GM12878 (cell line): ENCODE measurements around the gene DLGAP5. TPM values are rescaled to one million over a fixed set of nuclear protein-coding genes. Genes with fewer than 3 reads are reported as not detected.
A peak's percentile ranks its signal among the peaks of the same experiment; 100 is the strongest.

Experiments used
- ATAC-seq: fragments of 200-7000 bp; cut with Tn5 transposase; 3 replicates; pipeline ENCODE4 v1.9.1; 2020; ENCODE audit warnings: mild to moderate bottlenecking, moderate library complexity
- BruUV-seq: library from RNA; stranded (reverse); fragments of 400-500 nt; replicated peaks from 2 replicates; lab custom pipeline; 2021; lab: Mats Ljungman, UMichigan
- CTCF ChIA-PET: fragments of 300-600 bp; sonication (Branson Sonifier 250); formaldehyde crosslinking; extraction: SDS; loops from one replicate; lab custom pipeline; 2021; ENCODE audit warnings: inconsistent platforms; lab: Yijun Ruan, JAX
- POLR2A ChIA-PET: fragments of 350-600 bp; formaldehyde crosslinking; extraction: SDS; loops from one replicate; lab custom pipeline; 2021; ENCODE audit warnings: inconsistent platforms; lab: Charles Lee
- RAD21 ChIA-PET: fragments of 300-600 bp; sonication (Branson Sonifier 250); formaldehyde crosslinking; loops from one replicate; lab custom pipeline; 2023; ENCODE audit warnings: antibody characterized with exemption; ENCODE audit not compliant: unreplicated experiment; lab: Charles Lee
- SMC1A ChIA-PET: fragments of 300-600 bp; sonication (Branson Sonifier 250); formaldehyde crosslinking; loops from one replicate; lab custom pipeline; 2023; ENCODE audit not compliant: unreplicated experiment, uncharacterized antibody; lab: Charles Lee
- DNase-seq: peaks from one replicate; pipeline ENCODE4 v3.0.0-alpha.2; 2011; ENCODE audit warnings: low read depth, low spot score
- FAIRE-seq: peaks from 3 replicates; lab custom pipeline; 2011; peaks lifted over from hg19 to GRCh38; lab: Jason Lieb, UNC
- H2AFZ ChIP-seq: 2 replicates; pipeline ENCODE4 v1.6.0; 2011; ENCODE audit warnings: low read depth, low read length, control low read depth; ENCODE audit not compliant: control insufficient read depth
- H3K27ac ChIP-seq: 2 replicates; pipeline ENCODE4 v1.5.1; 2011; ENCODE audit warnings: control low read depth; ENCODE audit not compliant: control insufficient read depth, insufficient read depth
- H3K27me3 ChIP-seq, 2 experiments: replicated peaks in 1 of 2; 2 replicates each; pipeline versions ENCODE4 v1.6.0 to v1.6.1; 2011; ENCODE audit warnings: low read length in 1 of 2; ENCODE audit not compliant: control insufficient read depth in 2 of 2, insufficient read depth in 2 of 2
- H3K36me3 ChIP-seq, 2 experiments: 2 replicates each; pipeline ENCODE4 v1.5.1; 2011; ENCODE audit warnings: low read length in 1 of 2; ENCODE audit not compliant: control insufficient read depth in 2 of 2, insufficient read depth in 2 of 2
- H3K4me1 ChIP-seq: 2 replicates; pipeline ENCODE4 v1.6.1; 2011; ENCODE audit warnings: mild to moderate bottlenecking, low read length, moderate library complexity, mixed read lengths; ENCODE audit not compliant: control insufficient read depth, insufficient read depth
- H3K4me2 ChIP-seq: 2 replicates; pipeline ENCODE4 v1.6.0; 2011; ENCODE audit warnings: control low read depth; ENCODE audit not compliant: control insufficient read depth, insufficient read depth
- H3K4me3 ChIP-seq: fragments of 200-600 bp; sonication (generic); 2 replicates; pipeline ENCODE4 v1.5.1; 2016
- H3K79me2 ChIP-seq: 2 replicates; pipeline ENCODE4 v1.6.0; 2011; ENCODE audit warnings: low read length; ENCODE audit not compliant: control insufficient read depth, insufficient read depth
- H3K9ac ChIP-seq: 2 replicates; pipeline ENCODE4 v1.8.0; 2011; ENCODE audit warnings: low read length, control low read depth, mixed read lengths; ENCODE audit not compliant: control insufficient read depth, insufficient read depth
- H3K9me3 ChIP-seq: replicated peaks from 3 replicates; pipeline ENCODE4 v1.5.1; 2011; ENCODE audit warnings: mild to moderate bottlenecking, low read length; ENCODE audit not compliant: control insufficient read depth, insufficient read depth
- H4K20me1 ChIP-seq: 2 replicates; pipeline ENCODE4 v1.6.0; 2011; ENCODE audit not compliant: control insufficient read depth, insufficient read depth
- ATF3 ChIP-seq: IDR thresholded peaks from 2 replicates; pipeline ENCODE4 v1.6.1; 2011; ENCODE audit warnings: low read depth, mild to moderate bottlenecking, low read length, moderate library complexity, borderline replicate concordance; ENCODE audit errors: extremely low read depth
- CTCF ChIP-seq, 3 experiments: IDR thresholded peaks in 2 of 3; conservative IDR thresholded peaks in 1 of 3; 2 replicates each; pipeline ENCODE4 v1.5.1; 2011; ENCODE audit warnings: low read depth in 3 of 3, low read length in 3 of 3, mild to moderate bottlenecking in 3 of 3, control low read depth in 2 of 3, moderate library complexity in 2 of 3, inconsistent platforms in 1 of 3, mixed read lengths in 1 of 3; ENCODE audit not compliant: control insufficient read depth in 2 of 3, insufficient read depth in 1 of 3; ENCODE audit errors: extremely low read depth in 1 of 3
- SKIL ChIP-seq: fragments of 450-650 bp; IDR thresholded peaks from 2 replicates; pipeline ENCODE4 v1.6.1; 2017; ENCODE audit warnings: mild to moderate bottlenecking, low read depth, inconsistent platforms; ENCODE audit not compliant: poor library complexity, severe bottlenecking
- WGBS: methylation state at CpG from one replicate; pipeline ENCODE4 v1.1.6; 2016; ENCODE audit warnings: low lambda C conversion rate; ENCODE audit not compliant: insufficient replicate concordance, insufficient coverage; ENCODE audit errors: missing lambda C conversion rate; 5-methylcytosine and 5-hydroxymethylcytosine counted together
- in situ Hi-C: fragments of 300-500 bp; cut with MboI; formaldehyde crosslinking; loops from 9 replicates; pipeline ENCODE4 v1.14.3; 2018; ENCODE audit warnings: mixed read lengths
- intact Hi-C: fragments of 100-400 bp; cut with micrococcal nuclease; formaldehyde crosslinking; loops from one replicate; pipeline ENCODE4 v1.14.2; 2022; ENCODE audit not compliant: unreplicated experiment
- polyA plus RNA-seq, 11 experiments: library from polyadenylated mRNA; depleted of rRNA in 4 of 11; unstranded in 6 of 11; stranded (reverse) in 5 of 11; fragments of >200 nt; fragmentation: Nextera tagmentation in 4 of 11; fragmentation: Illumina TruSeq in 1 of 11; extraction: Ambion mirVana in 4 of 11; extraction: Trizol in 1 of 11; gene quantifications; 1 replicate in 1 of 11; 2 replicates in 10 of 11; pipeline versions ENCODE4 v1.2.1 to v1.2.3, GENCODE V29; 2011 to 2016; ENCODE audit warnings: inconsistent platforms in 2 of 11, missing spikeins in 2 of 11, low read depth in 1 of 11
- total RNA-seq, 4 experiments: library from RNA; depleted of rRNA in 3 of 4; stranded (reverse); fragments of >200 nt in 3 of 4; fragmentation: Illumina TruSeq in 1 of 4; extraction: Trizol in 1 of 4; gene quantifications; 2 replicates each; pipeline versions ENCODE4 v1.2.1 to v1.2.3, GENCODE V29; 2013 to 2021

The DLGAP5 gene
- total and polyA plus RNA-seq, 10 of the 15 experiments (the other 5 are each of a cell fraction or from before 2014, with no cell fraction given): 40.9 to 106 (median 67.6) TPM

- ChIA-PET POLR2A (interaction anchor here (1.4 kb wide), 1 partner anchor 16 kb away, joined by 4 read pairs; no protein-coding TSS in a partner anchor), CTCF (interaction anchor here (0.6 to 2.1 kb wide), 9 partner anchors 10 to 48 kb away, joined by 3 to 7 read pairs (median 4); no protein-coding TSS in a partner anchor), SMC1A (interaction anchor here (0.6 to 1.2 kb wide), 3 partner anchors 9 to 49 kb away, joined by 3 to 5 read pairs (median 4); no protein-coding TSS in a partner anchor), RAD21 (interaction anchor here (1.2 kb wide), 1 partner anchor 87 kb away, joined by 4 read pairs; the partner anchor contains the start of gene MAPK1IP1L)
- no peak overlapping the region for H3K27ac ChIP-seq
- H3K4me1 ChIP-seq: no peaks in the 10 kb centered on the region
- BruUV-seq: no TSS peak
- H2AFZ ChIP-seq: no peak overlapping the region
- TF ChIP-seq CTCF (IDR thresholded peaks at IDR 0.05 in 2 of 3, conservative IDR thresholded peaks at IDR 0.05 in 1 of 3; ENCODE audit: control insufficient read depth in 2 of 3, extremely low read depth in 1 of 3, insufficient read depth in 1 of 3, low read depth in 3 of 3, low read length in 3 of 3) (peak in 2 of 3 experiments; percentile 31 to 38; a peak in 3 of 6 replicates), ATF3 (no peak), SKIL (no peak)
- DNase-seq: no peak
- intact Hi-C loops: no loop called here
- H4K20me1 ChIP-seq: no peaks in the 10 kb centered on the region
- no peak overlapping the region for H3K4me3 ChIP-seq
- 91% methylated on average over 7 of the region's 7 CpGs for WGBS
- no peak for FAIRE-seq
- H3K9me3 ChIP-seq: no peaks in the 10 kb centered on the region
- no peak overlapping the region for H3K4me2 ChIP-seq
- no peaks in the 10 kb centered on the region for H3K27me3 ChIP-seq
- peaks cover 5 to 19% of the 10 kb centered on the region in 2 experiments for H3K36me3 ChIP-seq
- no peak overlapping the region for H3K9ac ChIP-seq
- in situ Hi-C loops: no loop called here
- peak; percentile 69 for ATAC-seq
- H3K79me2 ChIP-seq: no peaks in the 10 kb centered on the region; the same call in 1 of the 2 replicates
Observed at GRCh38 chr14:55138091-55138490, 53.3 kb downstream of the DLGAP5 start.
